Smooth muscle cell (in vitro differentiated cells): Measurements from ENCODE around the gene ZNF664. TPM values are rescaled to one million over a fixed set of nuclear protein-coding genes. Genes with fewer than 3 reads are reported as not detected.

Experiments used
- DNase-seq: peaks from one replicate; lab custom pipeline; 2025; ENCODE audit not compliant: unreplicated experiment; lab: John Stamatoyannopoulos, UW
- H2AFZ ChIP-seq: fragments of 200-600 bp; sonication (generic); 2 replicates; pipeline ENCODE4 v1.6.0; 2016; ENCODE audit warnings: antibody characterized with exemption, low read depth, mild to moderate bottlenecking
- H3F3A ChIP-seq: fragments of 200-600 bp; sonication (generic); 2 replicates; pipeline ENCODE4 v1.6.0; 2017; ENCODE audit warnings: antibody characterized with exemption, low read depth
- H3K27ac ChIP-seq: fragments of 200-600 bp; sonication (generic); 2 replicates; pipeline ENCODE4 v1.5.1; 2016; ENCODE audit warnings: low read depth, mild to moderate bottlenecking
- H3K27me3 ChIP-seq: fragments of 200-600 bp; sonication (generic); 2 replicates; pipeline ENCODE4 v1.6.1; 2016; ENCODE audit warnings: low read depth, mild to moderate bottlenecking
- H3K36me3 ChIP-seq: fragments of 200-600 bp; sonication (generic); 2 replicates; pipeline ENCODE4 v1.5.1; 2016; ENCODE audit warnings: low read depth
- H3K4me1 ChIP-seq: fragments of 200-600 bp; sonication (generic); 2 replicates; pipeline ENCODE4 v1.5.1; 2016; ENCODE audit warnings: low read depth
- H3K4me2 ChIP-seq: fragments of 200-600 bp; sonication (generic); 2 replicates; pipeline ENCODE4 v1.6.0; 2016; ENCODE audit warnings: mild to moderate bottlenecking
- H3K4me3 ChIP-seq: fragments of 200-600 bp; sonication (generic); 2 replicates; pipeline ENCODE4 v1.5.1; 2016; ENCODE audit warnings: mild to moderate bottlenecking
- H3K79me2 ChIP-seq: fragments of 200-600 bp; sonication (generic); 2 replicates; pipeline ENCODE4 v1.6.0; 2016; ENCODE audit warnings: low read depth, mild to moderate bottlenecking
- H3K9ac ChIP-seq: fragments of 200-600 bp; sonication (generic); 2 replicates; pipeline ENCODE4 v1.6.0; 2016; ENCODE audit warnings: low read depth
- H3K9me3 ChIP-seq: fragments of 200-600 bp; sonication (generic); replicated peaks from 2 replicates; pipeline ENCODE4 v1.5.1; 2016; ENCODE audit warnings: low read depth
- H4K20me1 ChIP-seq: fragments of 200-600 bp; sonication (generic); 2 replicates; pipeline ENCODE4 v1.6.0; 2016; ENCODE audit warnings: low read depth
- WGBS: methylation state at CpG from one replicate; pipeline ENCODE4 v1.1.7; 2016; ENCODE audit warnings: low lambda C conversion rate; 5-methylcytosine and 5-hydroxymethylcytosine counted together
- polyA plus RNA-seq: library from polyadenylated mRNA; unstranded; fragments of >200 nt; fragmentation: Nextera tagmentation; extraction: Ambion mirVana; gene quantifications from 2 replicates; pipeline ENCODE4 v1.2.1, GENCODE V29; 2016
- total RNA-seq: library from RNA; depleted of rRNA; stranded (reverse); fragments of >200 nt; gene quantifications from 2 replicates; pipeline ENCODE4 v1.2.3, GENCODE V29; 2014
- TF ChIP-seq, protein P1 (sequence below): fragments of 200-600 bp; sonication (generic); IDR thresholded peaks from 2 replicates; pipeline ENCODE4 v1.5.1; 2017; ENCODE audit warnings: borderline replicate concordance, mild to moderate bottlenecking, antibody characterized with exemption; ENCODE audit not compliant: insufficient read depth, poor library complexity, severe bottlenecking

The ZNF664 gene
- total and polyA plus RNA-seq, 2 experiments from 2014 or later = 6.4 to 47.7 TPM

DNA sequence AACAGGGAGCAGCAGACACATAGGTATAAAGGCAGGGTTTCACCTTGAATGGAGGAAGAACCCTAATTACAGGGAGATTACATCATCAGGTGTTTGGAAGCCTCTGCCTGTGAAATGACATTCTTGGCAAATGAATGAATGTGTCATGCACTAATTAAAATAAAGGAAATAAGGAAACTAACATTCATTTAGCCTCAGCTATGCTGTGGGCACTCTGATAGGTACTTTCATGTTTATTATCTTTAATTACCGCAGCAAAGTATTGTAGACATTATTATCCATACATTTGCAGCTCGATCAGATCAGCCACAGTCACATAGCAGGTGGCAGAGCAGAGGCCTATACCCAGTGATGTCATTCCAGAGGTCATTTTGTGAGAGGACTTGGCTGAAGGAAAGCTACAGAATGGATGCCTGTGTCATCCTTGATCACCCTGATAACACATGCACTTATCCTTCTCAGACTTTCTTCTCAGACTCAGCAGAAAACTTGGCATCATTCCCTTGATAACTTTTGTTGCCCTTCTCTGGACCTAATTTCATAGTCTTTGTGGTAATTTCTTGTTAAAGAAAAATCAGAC, 18.4 kb downstream of the ZNF664 start:
- no peak for DNase-seq
- Histone ChIP-seq H3K9ac (no peak overlapping the region), H3K4me2 (no peak overlapping the region), H3K79me2 (peaks cover 41% of the 10 kb centered on the region), H2AFZ (no peak overlapping the region), H3K4me1 (peaks cover 21% of the 10 kb centered on the region), H3F3A (peaks cover 25% of the 10 kb centered on the region), H3K27me3 (no peaks in the 10 kb centered on the region), H3K36me3 (peaks cover 3% of the 10 kb centered on the region), H4K20me1 (peaks cover 77% of the 10 kb centered on the region), H3K27ac (peak overlapping the region; percentile 53), H3K9me3 (no peaks in the 10 kb centered on the region), H3K4me3 (no peak overlapping the region)
- WGBS = 95% methylated on average over 2 of the region's 2 CpGs
- TF ChIP-seq, protein P1, sequence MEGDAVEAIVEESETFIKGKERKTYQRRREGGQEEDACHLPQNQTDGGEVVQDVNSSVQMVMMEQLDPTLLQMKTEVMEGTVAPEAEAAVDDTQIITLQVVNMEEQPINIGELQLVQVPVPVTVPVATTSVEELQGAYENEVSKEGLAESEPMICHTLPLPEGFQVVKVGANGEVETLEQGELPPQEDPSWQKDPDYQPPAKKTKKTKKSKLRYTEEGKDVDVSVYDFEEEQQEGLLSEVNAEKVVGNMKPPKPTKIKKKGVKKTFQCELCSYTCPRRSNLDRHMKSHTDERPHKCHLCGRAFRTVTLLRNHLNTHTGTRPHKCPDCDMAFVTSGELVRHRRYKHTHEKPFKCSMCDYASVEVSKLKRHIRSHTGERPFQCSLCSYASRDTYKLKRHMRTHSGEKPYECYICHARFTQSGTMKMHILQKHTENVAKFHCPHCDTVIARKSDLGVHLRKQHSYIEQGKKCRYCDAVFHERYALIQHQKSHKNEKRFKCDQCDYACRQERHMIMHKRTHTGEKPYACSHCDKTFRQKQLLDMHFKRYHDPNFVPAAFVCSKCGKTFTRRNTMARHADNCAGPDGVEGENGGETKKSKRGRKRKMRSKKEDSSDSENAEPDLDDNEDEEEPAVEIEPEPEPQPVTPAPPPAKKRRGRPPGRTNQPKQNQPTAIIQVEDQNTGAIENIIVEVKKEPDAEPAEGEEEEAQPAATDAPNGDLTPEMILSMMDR = no peak

DNA sequence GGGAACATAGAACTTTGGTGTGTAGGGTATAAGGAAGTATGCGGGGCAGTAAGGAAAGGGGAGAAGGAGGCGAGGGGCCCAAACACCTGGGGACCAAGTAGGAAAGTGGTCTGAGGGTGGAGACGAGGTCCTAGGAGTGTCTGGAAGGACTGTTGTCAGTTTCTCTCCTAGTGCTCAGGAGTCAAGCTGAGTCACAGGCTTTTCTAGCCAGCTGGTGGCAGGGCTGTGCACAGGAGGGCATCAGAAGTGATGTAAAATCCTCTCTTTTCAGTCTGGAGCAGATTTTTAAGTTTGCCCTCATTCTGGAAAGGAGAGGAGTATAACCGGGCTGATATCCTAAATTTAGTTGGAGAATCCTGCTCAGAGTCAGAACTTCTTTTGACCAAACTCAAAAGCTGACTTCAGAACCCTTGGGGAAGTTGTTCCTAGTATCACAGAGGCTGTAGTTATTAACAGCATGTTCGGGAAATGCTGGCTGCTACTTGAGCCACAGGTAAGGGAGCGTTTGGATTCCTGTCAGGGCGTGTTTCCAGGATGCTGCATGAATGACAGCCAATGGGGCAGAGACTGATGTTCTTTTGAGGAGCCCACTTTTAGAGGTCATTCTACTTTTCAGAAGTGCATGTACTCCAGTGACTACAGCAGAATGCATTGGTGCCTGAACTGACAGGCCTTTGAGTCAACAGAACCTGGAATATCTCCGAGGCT, 19.3 kb downstream of the ZNF664 start:
- no peak overlapping the region for H3K9ac ChIP-seq
- peaks cover 76% of the 10 kb centered on the region for H4K20me1 ChIP-seq
- WGBS = 82% methylated on average over 8 of the region's 8 CpGs
- no peak overlapping the region for H3K4me3 ChIP-seq
- H2AFZ ChIP-seq = no peak overlapping the region
- H3K4me2 ChIP-seq = peak overlapping the region; percentile 17
- DNase-seq = no peak
- H3K27me3 ChIP-seq = no peaks in the 10 kb centered on the region
- H3F3A ChIP-seq = peaks cover 30% of the 10 kb centered on the region
- no peaks in the 10 kb centered on the region for H3K9me3 ChIP-seq
- TF ChIP-seq, protein P1 = no peak
- peak overlapping the region; percentile 53 for H3K27ac ChIP-seq
- H3K79me2 ChIP-seq = peaks cover 37% of the 10 kb centered on the region
- H3K36me3 ChIP-seq = peaks cover 3% of the 10 kb centered on the region
- peaks cover 27% of the 10 kb centered on the region for H3K4me1 ChIP-seq

DNA sequence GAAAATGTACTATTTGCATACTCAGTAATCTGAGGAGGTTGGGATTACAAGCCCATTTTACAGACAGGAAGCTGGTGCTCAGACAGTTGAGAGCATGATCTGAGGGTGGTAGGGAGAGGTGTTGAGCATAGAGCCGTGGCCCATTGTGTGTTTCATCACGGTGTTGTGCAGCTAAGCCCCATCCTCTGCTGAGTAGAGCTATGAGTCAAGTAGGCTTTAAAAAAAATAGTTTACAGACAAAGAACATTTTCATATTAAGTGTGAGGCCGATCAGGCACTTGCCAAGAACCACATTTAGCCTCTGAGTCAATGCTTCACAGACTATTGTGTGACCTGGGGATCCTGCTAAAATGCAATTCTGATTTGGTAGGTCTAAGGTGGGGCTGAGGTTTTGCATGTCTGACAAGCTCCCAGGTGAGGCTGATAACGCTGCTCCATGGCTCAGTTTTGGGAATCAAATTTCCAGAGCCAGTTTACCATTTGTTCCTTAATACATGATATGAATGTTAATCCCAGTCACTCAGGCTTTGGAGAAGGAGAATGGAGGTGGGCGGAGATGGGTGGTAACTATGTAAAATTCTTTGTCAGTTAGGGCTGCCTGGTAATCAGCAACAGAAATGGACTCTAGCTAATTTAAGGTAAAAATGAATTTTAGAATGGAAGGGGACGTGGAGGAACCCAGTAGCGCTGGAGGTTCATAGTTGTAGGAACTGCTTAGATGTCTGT, 22.2 kb downstream of the ZNF664 start:
- H3K4me2 ChIP-seq = no peak overlapping the region
- H3K79me2 ChIP-seq = peaks cover 33% of the 10 kb centered on the region
- no peak overlapping the region for H2AFZ ChIP-seq
- no peak overlapping the region for H3K9ac ChIP-seq
- no peak overlapping the region for H3K27ac ChIP-seq
- H3K4me3 ChIP-seq = no peak overlapping the region
- peaks cover 89% of the 10 kb centered on the region for H4K20me1 ChIP-seq
- peaks cover 41% of the 10 kb centered on the region for H3F3A ChIP-seq
- H3K4me1 ChIP-seq = peaks cover 39% of the 10 kb centered on the region
- WGBS = 77% methylated on average over 7 of the region's 7 CpGs
- H3K27me3 ChIP-seq = no peaks in the 10 kb centered on the region
- TF ChIP-seq, protein P1 = no peak
- no peaks in the 10 kb centered on the region for H3K36me3 ChIP-seq
- H3K9me3 ChIP-seq = no peaks in the 10 kb centered on the region
- DNase-seq = no peak
